Body of pancreas (tissue), 4 donors: ENCODE results near the gene PAAF1. TPM values are rescaled to one million over a fixed set of nuclear protein-coding genes. Genes with fewer than 3 reads are reported as not detected.

ENCODE experiments used
- ATAC-seq: fragments of 150-250 bp; one replicate; pipeline ENCODE4 v1.9.1; 2016
- DNase-seq, 4 donors: peaks; one replicate each; pipeline ENCODE4 v3.0.0-alpha.2; 2019
- H3K27ac ChIP-seq, 4 donors: fragments of 200-600 bp; sonication (generic); 1 replicate in 3 of 4; 2 replicates in 1 of 4; pipeline versions ENCODE4 v1.5.1 to v1.6.1; 2016 to 2019; ENCODE audit warnings: mild to moderate bottlenecking in 1 of 4, mixed read lengths in 1 of 4, moderate library complexity in 1 of 4
- H3K27me3 ChIP-seq, 2 donors: fragments of 200-600 bp; sonication (generic); one replicate each; pipeline ENCODE4 v1.6.0; 2016; ENCODE audit warnings: mild to moderate bottlenecking in 1 of 2
- H3K36me3 ChIP-seq, 2 donors: fragments of 200-600 bp; sonication (generic); replicated peaks in 1 of 2; 2 replicates each; pipeline ENCODE4 v1.5.1; 2016; ENCODE audit warnings: low read depth in 2 of 2; ENCODE audit not compliant: insufficient read depth in 1 of 2
- H3K4me1 ChIP-seq: fragments of 200-600 bp; sonication (generic); one replicate; pipeline ENCODE4 v1.6.0; 2016
- H3K4me3 ChIP-seq, 2 donors: fragments of 200-600 bp; sonication (generic); 1 replicate in 1 of 2; 2 replicates in 1 of 2; pipeline ENCODE4 v1.5.1; 2016 to 2019
- H3K9me3 ChIP-seq, 3 donors: fragments of 200-600 bp; sonication (generic); 1 replicate in 2 of 3; 2 replicates in 1 of 3; pipeline ENCODE4 v1.5.1; 2016
- POLR2A ChIP-seq, 3 donors: fragments of 450-650 bp; IDR thresholded peaks; one replicate each; pipeline ENCODE4 v1.6.1; 2016; ENCODE audit warnings: antibody characterized with exemption in 3 of 3, mild to moderate bottlenecking in 2 of 3
- WGBS, 2 donors: methylation state at CpG; one replicate each; pipeline ENCODE4 v1.1.5; 2017; 5-methylcytosine and 5-hydroxymethylcytosine counted together
- intact Hi-C: fragments of 100-400 bp; cut with DNase I; formaldehyde crosslinking; loops from one replicate; pipeline ENCODE4 v1.15.1; 2023
- total RNA-seq, 2 donors: library from RNA; depleted of rRNA; stranded (reverse); fragments of >200 nt; gene quantifications; one replicate each; pipeline ENCODE4 v1.1.0, GENCODE V29; 2016
- TF ChIP-seq, protein P1 (sequence below), 7 experiments: fragments of 450-650 bp in 4 of 7; fragments of 200-600 bp in 3 of 7; sonication (generic) in 3 of 7; IDR thresholded peaks; one replicate each; pipeline ENCODE4 v1.5.1; 2016 to 2019; ENCODE audit warnings: antibody characterized with exemption in 7 of 7

The PAAF1 gene
- total RNA-seq, 2 donors from 2014 or later = 11.2 to 12.2 TPM

DNA sequence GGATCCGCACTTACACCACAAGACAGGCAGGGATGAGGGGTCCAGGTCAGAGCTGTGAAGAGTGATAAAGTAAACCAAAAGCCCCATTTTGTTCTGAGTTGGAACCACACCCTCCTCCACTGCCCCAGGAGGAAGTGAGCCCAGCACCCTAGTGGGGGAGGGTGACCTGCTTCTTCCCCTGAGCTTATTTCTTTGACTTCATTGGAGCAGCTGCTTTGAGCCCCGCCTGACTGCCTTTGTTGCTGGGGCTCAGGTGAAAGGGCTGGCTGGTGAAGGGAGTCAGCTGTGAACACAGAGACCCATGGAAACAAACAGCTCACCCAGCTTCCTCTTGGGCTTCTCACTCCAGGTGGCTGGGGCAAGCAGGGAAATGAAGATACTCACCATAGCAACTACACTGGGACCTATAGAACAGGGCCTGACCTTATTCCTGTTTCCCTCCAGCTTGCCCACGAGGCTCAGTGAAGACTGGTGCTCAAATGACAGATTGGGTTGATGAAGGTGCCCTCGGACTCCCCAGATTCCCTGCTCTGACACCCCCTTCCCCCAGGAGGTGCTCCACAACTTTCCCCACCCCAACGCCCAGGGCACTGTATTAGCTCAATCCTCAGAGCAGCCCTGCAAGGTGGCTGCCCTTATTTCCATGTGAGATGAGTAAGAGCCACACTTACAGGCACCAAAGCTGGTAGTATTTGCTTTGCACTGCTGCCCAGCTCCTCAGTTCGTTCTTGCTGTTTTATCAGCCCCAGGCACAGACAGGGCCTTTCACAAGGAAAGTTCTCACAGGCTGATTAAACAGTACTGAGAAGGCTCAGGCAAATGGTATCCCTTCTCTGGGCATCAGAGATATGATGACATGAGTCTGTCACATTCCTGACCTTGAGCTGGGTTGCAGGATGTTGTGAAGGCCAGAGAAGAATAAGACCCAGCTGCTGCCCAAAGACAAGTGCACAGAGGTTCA is 103.5 kb downstream of the PAAF1 start:
- H3K4me3 ChIP-seq = no peak overlapping the region

More for the DNA sequence above, 103.5 kb downstream of the PAAF1 start:
- Histone ChIP-seq H3K4me1 (peaks cover 37% of the 10 kb centered on the region), H3K27me3 (no peaks in the 10 kb centered on the region), H3K27ac (peak overlapping the region; percentile 7 to 90 (median 72)), H3K9me3 (no peaks in the 10 kb centered on the region), H3K36me3 (no peaks in the 10 kb centered on the region)
- DNase-seq = peak; percentile 40 to 79 (median 66)
- intact Hi-C loops = no loop called here
- no peak for TF ChIP-seq POLR2A (IDR thresholded peaks at IDR 0.05)
- TF ChIP-seq, protein P1, sequence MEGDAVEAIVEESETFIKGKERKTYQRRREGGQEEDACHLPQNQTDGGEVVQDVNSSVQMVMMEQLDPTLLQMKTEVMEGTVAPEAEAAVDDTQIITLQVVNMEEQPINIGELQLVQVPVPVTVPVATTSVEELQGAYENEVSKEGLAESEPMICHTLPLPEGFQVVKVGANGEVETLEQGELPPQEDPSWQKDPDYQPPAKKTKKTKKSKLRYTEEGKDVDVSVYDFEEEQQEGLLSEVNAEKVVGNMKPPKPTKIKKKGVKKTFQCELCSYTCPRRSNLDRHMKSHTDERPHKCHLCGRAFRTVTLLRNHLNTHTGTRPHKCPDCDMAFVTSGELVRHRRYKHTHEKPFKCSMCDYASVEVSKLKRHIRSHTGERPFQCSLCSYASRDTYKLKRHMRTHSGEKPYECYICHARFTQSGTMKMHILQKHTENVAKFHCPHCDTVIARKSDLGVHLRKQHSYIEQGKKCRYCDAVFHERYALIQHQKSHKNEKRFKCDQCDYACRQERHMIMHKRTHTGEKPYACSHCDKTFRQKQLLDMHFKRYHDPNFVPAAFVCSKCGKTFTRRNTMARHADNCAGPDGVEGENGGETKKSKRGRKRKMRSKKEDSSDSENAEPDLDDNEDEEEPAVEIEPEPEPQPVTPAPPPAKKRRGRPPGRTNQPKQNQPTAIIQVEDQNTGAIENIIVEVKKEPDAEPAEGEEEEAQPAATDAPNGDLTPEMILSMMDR (IDR thresholded peaks at IDR 0.05) = no peak
- no peak for ATAC-seq
- WGBS, 2 donors = 35 to 36% methylated on average over 5 to 6 of the region's 6 CpGs

Other genes with a start within 250 kb of the PAAF1 start
- 10 to 100 TPM; 22.4 to 42.5 TPM for gene PLEKHB1, start 230.4 kb upstream of the PAAF1 start, total RNA-seq
- gene RAB6A, start 115.9 kb upstream of the PAAF1 start, total RNA-seq = 10 to 100 TPM; 54.5 to 92.0 TPM
- gene MRPL48, start 89.1 kb upstream of the PAAF1 start, total RNA-seq = 10 to 100 TPM in 1 of 2 donors, 1 to 10 TPM in 1; 9.2 to 17.9 TPM
- 10 to 100 TPM; 34.5 to 68.2 TPM for gene COA4, start 153 bp upstream of the PAAF1 start, total RNA-seq
- gene DNAJB13, start 74.0 kb downstream of the PAAF1 start, total RNA-seq = under 1 TPM in 1 of 2 donors, not detected in 1; 0.78 TPM
- gene UCP2, start 105.8 kb downstream of the PAAF1 start, total RNA-seq = 10 to 100 TPM; 10.9 to 17.1 TPM
- 1 to 10 TPM; 1.6 to 2.3 TPM for gene UCP3, start 132.1 kb downstream of the PAAF1 start, total RNA-seq